Activated CD8-positive, alpha-beta memory T cell treated with anti-CD3 and anti-CD28 coated beads, Interleukin-2, amount 50 U/mL, for 4 hours (primary cell): ENCODE results near the gene PVALB.

Experiments used
- DNase-seq: peaks from one replicate; pipeline ENCODE4 v3.0.0-alpha.2; 2020

PVALB gene

DNA sequence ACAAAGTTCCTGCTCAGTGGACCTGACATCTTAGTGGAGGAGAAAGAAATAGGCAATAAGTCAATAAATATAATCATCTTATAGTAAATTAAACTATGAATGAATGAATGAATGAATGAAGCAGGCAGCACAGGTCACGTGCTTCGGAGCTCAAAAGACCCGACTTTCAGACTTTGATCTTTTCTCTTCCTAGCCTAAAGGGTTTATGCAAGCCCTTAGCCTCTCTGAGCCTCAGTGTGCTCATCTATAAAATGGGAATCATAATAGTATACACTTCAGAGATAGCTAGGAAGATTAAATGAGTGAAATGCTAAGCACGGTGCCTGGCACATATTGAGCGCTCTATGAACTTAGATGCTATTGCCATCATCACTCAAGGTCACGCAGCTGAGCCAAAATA, 7.5 kb downstream of the PVALB start:
- DNase-seq: no peak

DNA sequence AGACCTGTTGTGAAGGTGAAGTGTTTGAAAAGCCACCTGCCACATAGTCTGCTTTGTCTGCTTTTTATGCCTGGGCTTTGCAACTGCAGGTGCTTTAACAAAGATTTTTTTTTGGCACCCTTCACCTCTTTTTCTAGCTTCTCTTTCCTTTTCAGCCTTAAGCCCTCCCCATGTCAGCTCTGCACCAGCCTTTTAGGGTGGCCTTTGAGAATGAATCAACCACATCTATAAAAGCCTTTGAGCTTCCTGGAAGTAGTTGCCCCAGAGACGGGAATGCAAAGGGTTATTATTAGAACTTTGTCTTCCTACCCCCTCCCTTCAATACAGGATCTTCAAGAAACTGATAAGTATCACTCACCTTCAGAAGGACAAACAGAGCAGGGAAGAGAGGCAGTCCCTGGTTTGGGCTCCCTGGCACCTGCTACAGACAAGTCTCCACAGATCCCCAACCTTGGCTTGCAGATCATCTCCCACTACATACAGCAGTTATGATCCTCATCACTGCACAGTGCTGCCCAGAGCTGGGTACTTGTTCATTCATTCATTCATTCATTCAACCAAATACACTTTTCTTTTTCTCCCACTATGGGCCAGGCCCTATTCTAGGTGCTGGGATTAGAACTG, 8.0 kb downstream of the PVALB start:
- no peak for DNase-seq

GRCh38 chr22:36807627-36808026, 9.2 kb downstream of the PVALB start:
- no peak for DNase-seq

- no peak for DNase-seq
These were observed 10.0 kb downstream of the PVALB start for GRCh38 chr22:36806835-36807234.

DNA sequence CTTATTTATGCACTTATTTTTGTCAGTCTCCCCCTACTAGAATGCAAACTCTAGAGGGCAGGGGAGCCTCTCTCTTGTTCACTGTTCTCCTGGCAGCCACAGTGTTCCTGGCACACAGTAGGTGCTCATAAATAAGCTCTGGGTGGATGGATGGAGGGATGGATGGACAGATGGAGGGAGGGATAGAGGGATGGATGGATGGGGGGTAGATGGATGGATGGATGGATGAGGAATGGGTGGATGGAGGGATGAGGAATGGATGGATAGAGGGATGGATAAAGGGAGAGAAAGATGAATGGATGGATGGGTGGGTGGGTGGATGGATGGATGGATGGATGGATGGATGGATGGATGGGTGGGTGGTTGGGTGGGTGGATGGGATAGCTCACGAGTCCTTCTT, 13.5 kb downstream of the PVALB start:
- no peak for DNase-seq

GRCh38 chr22:36798674-36799066, 18.2 kb downstream of the PVALB start:
- no peak for DNase-seq

GRCh38 chr22:36797911-36798673, 18.7 kb downstream of the PVALB start:
- no peak for DNase-seq

GRCh38 chr22:36797374-36797773, 19.5 kb downstream of the PVALB start:
- DNase-seq: no peak

DNA sequence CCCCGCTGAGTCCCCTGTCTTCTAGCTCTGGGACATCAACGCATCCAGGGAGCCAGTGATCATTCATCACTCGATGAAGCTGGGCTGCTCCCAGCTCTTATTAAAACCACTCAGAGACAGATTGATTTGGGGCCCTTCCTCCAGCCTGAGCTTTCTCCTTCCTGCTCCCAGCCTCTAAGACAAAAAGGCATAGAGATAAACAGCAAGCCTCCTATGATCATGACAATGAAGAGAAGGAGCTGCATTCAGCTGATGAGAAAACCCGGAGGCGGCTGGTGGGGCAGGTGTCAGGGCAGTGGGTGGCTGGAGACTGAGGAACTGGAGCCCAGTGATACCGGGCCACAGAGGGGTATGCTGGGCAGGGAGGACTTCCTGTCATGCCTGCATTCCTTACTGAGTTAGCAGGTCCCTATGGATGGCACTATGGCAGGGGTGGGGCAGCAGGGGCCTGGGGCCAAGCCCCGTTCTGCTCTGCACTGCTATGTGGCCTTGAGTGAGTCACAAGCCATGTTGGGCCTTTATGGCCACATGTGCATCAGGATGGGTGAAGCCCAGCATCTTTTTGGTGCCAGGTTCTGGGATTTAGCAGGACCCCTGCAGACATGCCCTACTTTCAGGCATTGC, 20.2 kb downstream of the PVALB start:
- no peak for DNase-seq

DNA sequence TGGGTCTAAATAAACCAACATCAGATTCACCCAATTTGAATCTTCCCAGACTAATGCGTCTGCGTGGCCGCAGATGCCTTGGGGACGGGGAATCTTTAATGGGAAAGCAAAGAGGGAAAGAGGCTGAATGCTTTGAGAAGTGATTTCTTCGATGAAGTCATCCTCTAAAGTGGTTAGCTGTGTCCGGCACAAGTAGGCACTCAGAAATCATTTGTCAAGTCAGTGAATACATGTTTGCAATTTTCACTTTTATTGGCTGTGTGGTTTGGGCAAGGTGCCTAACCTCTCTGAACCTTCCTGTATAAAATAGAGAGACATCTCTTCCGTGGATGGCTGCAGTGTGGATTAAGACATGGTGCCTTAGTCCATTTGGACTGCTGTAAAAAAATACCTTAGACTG, 21.2 kb downstream of the PVALB start:
- DNase-seq: no peak

GRCh38 chr22:36790648-36791047, 26.2 kb downstream of the PVALB start:
- no peak for DNase-seq

DNA sequence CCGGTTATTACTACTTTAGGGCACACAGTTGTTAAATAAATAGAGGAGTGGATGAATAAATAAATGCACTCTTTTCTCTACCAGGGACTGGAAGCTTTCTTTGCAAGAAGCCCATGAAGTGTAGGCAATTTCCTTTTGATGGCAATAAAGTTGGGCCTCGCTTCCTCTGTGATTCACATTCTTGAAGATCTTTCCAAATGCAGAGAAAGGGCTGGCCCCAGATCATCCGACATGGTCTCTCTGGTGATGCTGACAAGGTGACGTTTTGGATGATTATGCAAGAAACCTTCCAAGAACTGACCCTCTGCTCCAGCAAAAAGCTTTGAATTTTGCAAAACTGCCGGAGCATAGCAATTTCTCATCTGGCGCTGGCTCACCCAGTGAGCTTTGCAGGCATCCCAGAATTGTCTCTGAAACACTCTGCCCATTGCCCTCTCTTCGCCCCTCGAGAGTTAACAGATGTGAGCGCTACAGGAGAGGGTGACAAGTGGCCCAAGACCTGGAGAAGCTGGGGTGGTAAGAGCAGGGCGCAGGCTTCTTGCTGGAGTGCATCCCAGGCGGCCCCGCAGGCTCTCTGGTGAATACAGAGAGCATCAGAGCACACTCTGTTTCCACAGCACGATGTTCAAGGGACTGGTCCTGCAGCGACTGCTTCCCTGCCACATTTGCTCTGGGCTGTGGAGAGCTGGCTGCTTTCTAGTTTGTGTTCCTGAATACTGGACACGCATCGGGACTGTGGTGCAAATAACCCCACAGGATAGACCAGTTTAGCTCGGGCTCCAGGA, 29.4 kb downstream of the PVALB start:
- DNase-seq: no peak

DNA sequence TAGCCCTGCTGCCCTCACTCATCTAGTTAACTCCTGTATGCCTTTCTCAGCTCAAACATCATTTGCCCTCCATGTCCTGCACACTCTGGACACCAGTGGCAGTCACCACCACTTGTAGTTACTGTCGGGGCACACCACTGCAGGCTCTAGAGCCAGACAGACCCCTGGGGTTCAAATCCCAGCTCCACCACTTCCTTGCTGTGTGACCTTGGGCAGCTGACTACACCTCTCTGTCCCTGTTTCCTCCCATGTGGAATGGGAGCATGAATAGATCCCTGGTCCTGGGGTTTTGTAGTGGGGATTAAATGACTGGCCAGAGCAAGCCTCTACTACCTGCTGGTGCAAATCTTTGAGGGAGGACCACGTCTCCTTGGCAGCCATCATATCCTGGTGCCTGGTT, 33.1 kb downstream of the PVALB start:
- no peak for DNase-seq

- DNase-seq: peak; percentile 91
These were observed 34.9 kb downstream of the PVALB start for GRCh38 chr22:36781656-36782627.

- no peak for DNase-seq
These were observed 38.8 kb downstream of the PVALB start for GRCh38 chr22:36778020-36778419.

- DNase-seq: no peak
These were observed 40.1 kb downstream of the PVALB start for GRCh38 chr22:36776722-36777121.

DNA sequence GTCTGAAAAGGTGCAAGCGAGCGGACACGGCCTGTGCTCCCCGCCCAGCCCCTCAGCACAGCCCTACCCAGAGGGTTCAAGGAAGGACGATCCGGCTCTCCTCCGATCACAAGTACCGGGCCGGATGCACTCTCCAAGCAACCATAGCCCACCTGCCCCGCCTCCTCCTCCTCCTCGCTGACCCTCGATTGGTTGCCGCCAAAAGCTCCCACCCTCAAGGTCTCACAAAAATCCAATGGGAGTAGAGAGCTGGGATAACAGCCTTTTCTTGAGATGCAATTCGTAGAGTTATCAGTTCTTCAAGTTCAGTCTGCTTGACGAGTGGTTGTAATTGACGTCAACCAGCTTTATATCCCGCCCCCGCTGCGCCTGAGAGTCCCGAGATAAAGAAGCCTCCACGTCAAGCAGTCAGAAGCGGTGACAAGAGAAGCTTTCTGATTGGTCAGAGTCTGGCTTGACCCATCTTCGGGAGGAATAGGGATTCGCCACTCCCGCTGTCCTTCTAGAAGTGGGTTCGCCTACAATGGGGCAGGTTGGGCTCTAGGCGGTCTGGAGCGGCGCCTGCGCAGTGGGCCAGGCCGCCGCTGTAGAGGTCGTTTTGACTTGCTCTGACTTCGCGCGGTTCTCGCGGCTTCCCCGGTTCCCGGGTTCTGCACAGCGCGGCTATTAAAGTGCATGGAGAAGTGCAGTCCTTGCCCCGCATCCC, 40.7 kb downstream of the PVALB start, which contains the start of gene IFT27:
Gene IFT27 (minus strand): TSS at position 156 of the 706 bp plus-strand sequence. CDS start 412 bp downstream, outside the sequence.
- peak; percentile 94 for DNase-seq

DNA sequence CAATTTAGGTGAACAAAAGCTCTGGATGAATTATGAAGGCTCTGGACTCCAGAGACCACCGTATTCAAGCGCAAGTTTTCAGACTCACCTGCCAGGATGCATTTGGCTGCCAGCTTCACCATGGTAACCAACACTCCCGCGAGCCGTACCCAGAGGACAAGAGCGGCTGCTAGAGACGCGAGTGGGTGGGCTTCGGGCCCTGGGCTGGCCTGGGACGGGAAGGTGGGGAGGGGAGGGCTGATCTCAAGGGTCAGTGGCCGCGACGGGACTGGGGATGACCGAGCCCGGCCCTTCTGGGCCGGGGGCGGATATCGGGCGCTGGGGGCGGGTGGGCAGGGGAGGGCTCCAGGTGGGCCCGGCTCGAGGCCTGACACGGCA, 41.3 kb downstream of the PVALB start:
- DNase-seq: peak; percentile 44

DNA sequence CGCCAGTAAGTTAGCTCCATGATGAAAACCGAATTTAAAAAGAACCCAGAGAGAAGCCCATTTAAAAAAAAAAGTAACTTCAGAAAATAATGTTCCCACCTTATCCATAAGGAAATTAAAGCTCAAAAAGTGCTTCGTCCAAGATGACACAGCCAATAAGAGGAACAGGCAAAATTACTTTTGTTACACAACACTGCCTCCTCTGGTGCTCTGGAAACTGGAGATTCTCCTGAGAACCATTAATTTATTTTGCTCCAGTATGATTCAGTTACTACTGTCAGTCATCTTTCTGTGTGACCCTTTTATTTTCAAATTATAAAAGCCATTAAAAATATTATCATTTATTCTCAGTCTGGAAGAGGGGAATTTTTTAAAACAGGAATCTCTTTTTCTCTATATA, 42.9 kb downstream of the PVALB start:
- no peak for DNase-seq

DNA sequence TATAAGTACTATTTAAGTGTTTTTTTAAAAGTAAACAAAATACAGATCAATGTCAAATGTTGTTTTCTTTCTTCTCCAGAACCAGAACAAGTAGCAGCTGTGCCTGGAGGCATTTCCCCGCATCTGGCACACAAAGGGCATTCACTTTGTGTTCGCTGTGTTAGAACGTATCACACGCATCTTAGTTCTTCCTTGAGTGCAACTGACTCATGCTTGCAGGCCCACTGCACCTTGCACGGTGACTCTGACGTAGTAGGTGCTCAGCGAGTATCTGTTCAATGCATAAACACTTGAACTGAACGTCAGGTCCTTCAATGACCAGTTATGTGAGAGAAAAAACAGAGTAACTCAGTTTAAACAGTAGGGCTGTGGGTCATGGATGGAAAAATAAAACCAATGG, 44.4 kb downstream of the PVALB start:
- DNase-seq: no peak

DNA sequence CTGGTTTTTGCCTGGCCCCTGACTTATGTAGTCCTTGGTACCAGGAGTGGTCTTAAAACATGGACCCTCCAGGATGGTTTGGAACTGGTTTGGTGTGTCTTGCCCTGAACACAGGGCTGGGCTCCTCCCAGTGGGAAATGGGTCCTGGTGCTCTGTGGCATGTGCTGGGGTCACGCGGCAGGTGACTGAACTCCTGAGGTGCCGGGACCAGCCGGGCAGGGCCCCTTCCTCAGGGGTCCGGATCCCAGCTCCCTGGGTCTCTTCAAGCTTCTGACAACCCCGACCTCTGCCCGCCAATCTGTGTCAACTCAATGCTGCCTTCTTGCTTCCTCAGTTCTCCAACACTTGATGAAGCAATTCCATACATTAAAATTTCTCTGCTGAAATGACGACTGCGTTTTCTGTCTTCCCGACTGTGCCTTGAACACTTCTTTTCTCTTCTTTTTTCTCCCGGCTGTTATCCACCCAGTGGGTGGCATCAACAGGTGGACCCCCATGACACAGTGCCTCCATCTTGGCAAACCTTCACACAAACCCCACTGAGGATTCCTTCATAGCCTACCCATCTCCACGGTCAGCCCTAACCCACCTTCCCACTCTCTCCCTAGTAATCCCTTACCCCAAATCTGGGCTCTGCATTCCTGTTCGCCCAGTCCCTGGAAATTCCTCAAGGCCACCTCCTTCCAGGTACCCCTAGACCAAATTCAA, 45.3 kb downstream of the PVALB start:
- no peak for DNase-seq
